Lower leg skin (tissue), 4 donors: Measurements from ENCODE around the gene HSPB6. TPM values are rescaled to one million over a fixed set of nuclear protein-coding genes. Genes with fewer than 3 reads are reported as not detected.

Source experiments
- DNase-seq, 2 donors: peaks; one replicate each; pipeline ENCODE4 v3.0.0-alpha.2; 2019; ENCODE audit warnings: low spot score in 2 of 2
- H3K4me3 ChIP-seq: fragments of 200-600 bp; sonication (generic); 2 replicates; pipeline ENCODE4 v1.5.1; 2017; ENCODE audit warnings: mild to moderate bottlenecking, low read depth; ENCODE audit not compliant: poor library complexity, severe bottlenecking
- POLR2A ChIP-seq, 2 donors: fragments of 450-650 bp; IDR thresholded peaks; one replicate each; pipeline ENCODE4 v1.6.1; 2016 to 2017; ENCODE audit warnings: antibody characterized with exemption in 2 of 2, mild to moderate bottlenecking in 1 of 2, moderate library complexity in 1 of 2
- WGBS, 2 donors: methylation state at CpG; one replicate each; pipeline ENCODE4 v1.1.5; 2018; 5-methylcytosine and 5-hydroxymethylcytosine counted together
- intact Hi-C: fragments of 100-400 bp; cut with DNase I; formaldehyde crosslinking; loops from one replicate; pipeline ENCODE4 v1.15.0; 2023; ENCODE audit warnings: low total_unique reads
- total RNA-seq, 4 donors: library from RNA; depleted of rRNA; stranded (reverse); fragments of >200 nt; gene quantifications; one replicate each; pipeline ENCODE4 v1.1.0, GENCODE V29; 2016
- TF ChIP-seq, protein P1 (sequence below), 3 donors: fragments of 450-650 bp; IDR thresholded peaks; one replicate each; pipeline ENCODE4 v1.5.1; 2016; ENCODE audit warnings: antibody characterized with exemption in 3 of 3, mild to moderate bottlenecking in 3 of 3, moderate library complexity in 2 of 3

HSPB6 gene
- total RNA-seq, 4 donors from 2014 or later = 2.5 to 9.4 (median 3.9) TPM

DNA sequence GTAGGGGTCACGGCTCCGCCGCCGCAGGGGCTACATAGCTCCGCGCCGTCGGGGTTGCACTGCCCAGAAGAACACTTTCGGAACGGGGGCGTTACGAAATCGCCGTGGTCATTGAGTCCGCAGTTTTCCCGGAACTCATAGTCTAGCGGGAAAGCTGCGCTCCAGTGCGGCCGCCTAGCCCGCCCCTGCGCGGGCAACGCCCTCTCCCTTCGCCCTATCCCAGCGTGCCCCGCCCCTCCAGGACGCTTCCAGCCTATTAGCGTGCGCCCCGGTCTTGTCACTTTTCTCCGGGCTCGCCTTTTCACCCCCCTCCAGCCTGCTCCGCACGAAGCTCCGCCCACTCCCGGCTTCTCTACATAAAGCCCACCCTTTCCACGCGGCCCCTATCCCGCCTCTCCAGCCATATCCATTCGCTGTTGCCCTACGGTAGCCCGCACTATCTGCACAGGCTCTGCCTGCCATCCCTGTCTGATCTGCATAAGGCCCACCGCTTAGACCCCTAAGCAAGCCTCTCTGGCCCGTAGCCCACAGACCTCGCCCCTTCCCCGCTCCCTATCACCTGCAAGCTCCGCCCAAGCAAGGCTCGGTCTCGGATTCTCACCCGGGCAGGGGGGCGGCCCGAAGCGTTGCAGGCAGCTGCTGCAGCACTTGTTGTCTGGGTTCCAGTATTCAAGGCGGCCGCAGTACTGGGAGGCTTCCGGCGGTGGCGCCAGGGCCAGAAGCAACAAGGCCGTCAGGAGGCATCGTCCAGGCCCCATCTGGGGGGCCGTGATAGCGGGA is 16.2 kb downstream of the HSPB6 start:
- H3K4me3 ChIP-seq = peak overlapping the region; percentile 35
- TF ChIP-seq, protein P1, sequence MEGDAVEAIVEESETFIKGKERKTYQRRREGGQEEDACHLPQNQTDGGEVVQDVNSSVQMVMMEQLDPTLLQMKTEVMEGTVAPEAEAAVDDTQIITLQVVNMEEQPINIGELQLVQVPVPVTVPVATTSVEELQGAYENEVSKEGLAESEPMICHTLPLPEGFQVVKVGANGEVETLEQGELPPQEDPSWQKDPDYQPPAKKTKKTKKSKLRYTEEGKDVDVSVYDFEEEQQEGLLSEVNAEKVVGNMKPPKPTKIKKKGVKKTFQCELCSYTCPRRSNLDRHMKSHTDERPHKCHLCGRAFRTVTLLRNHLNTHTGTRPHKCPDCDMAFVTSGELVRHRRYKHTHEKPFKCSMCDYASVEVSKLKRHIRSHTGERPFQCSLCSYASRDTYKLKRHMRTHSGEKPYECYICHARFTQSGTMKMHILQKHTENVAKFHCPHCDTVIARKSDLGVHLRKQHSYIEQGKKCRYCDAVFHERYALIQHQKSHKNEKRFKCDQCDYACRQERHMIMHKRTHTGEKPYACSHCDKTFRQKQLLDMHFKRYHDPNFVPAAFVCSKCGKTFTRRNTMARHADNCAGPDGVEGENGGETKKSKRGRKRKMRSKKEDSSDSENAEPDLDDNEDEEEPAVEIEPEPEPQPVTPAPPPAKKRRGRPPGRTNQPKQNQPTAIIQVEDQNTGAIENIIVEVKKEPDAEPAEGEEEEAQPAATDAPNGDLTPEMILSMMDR (IDR thresholded peaks at IDR 0.05) = peak in 1 of 3 donors; percentile 30
- TF ChIP-seq POLR2A (IDR thresholded peaks at IDR 0.05) = no peak
- peak; percentile 97 to 100 for DNase-seq
- 0 to 1% methylated on average over 43 to 58 of the region's 63 CpGs for WGBS, 2 donors
- intact Hi-C loops = no loop called here

DNA sequence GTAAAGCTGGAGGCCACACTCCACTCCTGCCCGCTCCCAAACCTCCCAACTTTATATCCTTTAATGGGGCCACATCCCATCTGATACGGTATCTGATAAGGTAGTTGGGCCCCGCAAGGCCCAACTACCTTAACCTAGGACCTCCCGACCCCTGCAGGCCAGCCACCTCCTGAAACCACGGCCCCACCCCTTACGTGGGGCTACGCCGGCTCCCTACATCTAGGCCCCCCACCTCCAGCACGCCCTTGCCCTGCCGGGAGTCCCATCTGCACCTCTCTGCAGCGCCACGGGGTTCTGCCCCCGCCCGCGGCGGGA is 16.8 kb downstream of the HSPB6 start:
- intact Hi-C loops = no loop called here
- TF ChIP-seq, protein P1 (IDR thresholded peaks at IDR 0.05) = no peak
- TF ChIP-seq POLR2A (IDR thresholded peaks at IDR 0.05) = no peak
- DNase-seq = no peak
- WGBS, 2 donors = 4 to 9% methylated on average over 10 to 14 of the region's 16 CpGs
- peak overlapping the region; percentile 28 for H3K4me3 ChIP-seq

DNA sequence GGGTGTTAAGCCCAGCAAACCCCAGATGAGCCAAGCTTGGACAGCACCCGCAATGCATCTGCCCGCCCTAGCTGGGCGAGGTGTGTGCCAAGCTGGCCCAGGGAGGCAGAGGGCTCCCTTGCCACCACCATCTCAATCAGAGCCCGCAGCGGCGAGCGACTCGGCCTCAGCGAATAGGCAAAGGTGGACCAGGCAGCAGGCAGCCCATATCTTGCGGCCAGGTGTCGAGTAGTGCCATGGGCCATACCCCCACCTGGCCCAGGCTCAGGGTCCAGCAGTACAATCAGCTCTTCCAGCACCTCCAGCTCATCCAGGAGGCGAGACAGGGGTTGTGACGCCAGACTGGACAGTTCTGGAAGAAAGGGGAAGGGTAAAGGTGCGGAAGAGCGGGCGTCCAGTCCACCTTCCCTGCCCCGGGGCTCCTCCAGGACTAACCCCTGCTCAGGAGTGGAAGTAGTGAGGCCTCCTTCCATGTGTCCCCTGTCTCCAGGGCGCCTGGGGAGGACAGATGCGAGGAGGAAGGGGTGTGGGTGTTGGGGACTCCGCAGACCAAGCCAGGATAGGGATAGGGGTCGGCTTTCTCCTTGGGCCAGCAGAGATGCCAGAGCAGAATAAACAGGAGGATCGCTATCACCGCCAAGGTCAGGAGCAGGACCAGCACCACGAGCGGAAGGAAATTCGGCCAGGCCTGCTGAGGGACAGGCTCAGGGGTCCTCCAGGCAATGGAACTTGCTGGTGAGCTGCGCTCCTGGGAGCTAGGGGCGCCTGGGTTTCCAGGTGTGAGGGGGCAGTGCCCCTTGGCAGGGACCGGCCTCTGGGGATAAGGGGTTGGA is 17.3 kb downstream of the HSPB6 start:
- TF ChIP-seq POLR2A (IDR thresholded peaks at IDR 0.05) = no peak
- TF ChIP-seq, protein P1 (IDR thresholded peaks at IDR 0.05) = no peak
- H3K4me3 ChIP-seq = no peak overlapping the region
- intact Hi-C loops = no loop called here
- DNase-seq = no peak
- 70 to 74% methylated on average over 25 to 29 of the region's 29 CpGs for WGBS, 2 donors

DNA sequence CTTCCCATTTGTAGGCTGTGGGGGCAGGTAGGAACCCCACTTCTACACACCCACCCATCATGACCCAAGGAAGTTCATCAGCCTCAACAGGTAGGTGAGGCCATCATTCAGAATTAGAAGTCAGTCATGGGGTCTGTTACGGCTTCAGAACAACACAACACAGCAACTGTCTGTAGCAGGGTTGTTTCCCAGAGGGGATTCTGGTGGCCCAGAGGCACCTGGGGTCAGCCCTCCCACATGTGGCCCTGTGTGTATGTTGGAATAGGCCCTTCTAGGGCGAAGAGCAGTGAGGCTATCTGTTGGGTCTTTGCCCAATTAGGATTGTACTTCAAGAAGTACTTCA is 18.0 kb downstream of the HSPB6 start:
- 91 to 96% methylated on average over 2 of the region's 2 CpGs for WGBS, 2 donors
- intact Hi-C loops = no loop called here
- no peak for TF ChIP-seq POLR2A (IDR thresholded peaks at IDR 0.05)
- TF ChIP-seq, protein P1 (IDR thresholded peaks at IDR 0.05) = no peak
- no peak overlapping the region for H3K4me3 ChIP-seq
- no peak for DNase-seq

DNA sequence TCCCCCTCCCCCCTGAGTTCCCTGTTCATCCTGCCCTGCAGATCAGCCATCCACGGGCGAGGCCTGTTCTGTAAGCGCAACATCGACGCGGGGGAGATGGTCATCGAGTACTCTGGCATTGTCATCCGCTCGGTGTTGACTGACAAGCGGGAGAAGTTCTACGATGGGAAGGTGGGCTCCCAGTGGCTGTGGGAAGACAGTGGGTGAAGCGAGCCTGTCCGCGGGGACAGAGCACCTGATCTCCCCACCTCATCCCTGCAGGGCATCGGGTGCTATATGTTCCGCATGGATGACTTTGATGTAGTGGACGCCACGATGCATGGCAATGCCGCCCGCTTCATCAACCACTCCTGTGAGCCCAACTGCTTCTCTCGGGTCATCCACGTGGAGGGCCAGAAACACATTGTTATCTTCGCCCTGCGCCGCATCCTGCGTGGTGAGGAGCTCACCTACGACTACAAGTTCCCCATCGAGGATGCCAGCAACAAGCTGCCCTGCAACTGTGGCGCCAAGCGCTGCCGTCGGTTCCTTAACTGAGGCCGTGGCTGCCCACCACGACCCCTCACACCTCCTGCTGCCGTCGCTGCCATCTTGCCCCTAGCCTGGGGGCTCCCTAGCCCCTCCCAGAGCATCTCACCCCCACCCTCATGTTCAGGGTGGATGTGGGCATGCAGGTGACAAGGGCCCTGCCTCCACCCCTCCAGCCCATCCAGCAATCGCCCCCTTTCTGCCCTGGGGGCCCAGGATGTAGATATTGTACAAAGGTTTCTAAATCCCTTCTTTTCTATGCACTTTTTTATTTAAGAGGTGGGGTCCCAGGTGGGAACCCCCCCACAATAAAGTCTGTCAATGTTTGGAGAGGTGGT is 18.6 kb downstream of the HSPB6 start:
- no peak for DNase-seq
- intact Hi-C loops = no loop called here

More for the DNA sequence above, 18.6 kb downstream of the HSPB6 start:
- 89 to 90% methylated on average over 37 of the region's 37 CpGs for WGBS, 2 donors
- TF ChIP-seq, protein P1 (IDR thresholded peaks at IDR 0.05) = no peak
- TF ChIP-seq POLR2A (IDR thresholded peaks at IDR 0.05) = no peak
- H3K4me3 ChIP-seq = no peak overlapping the region
